GM21737 (cell line): ENCODE measurements around the gene NAA10.
A peak's percentile ranks its signal among the peaks of the same experiment; 100 is the strongest.

Experiments
- ATAC-seq: cut with Tn5 transposase; IDR thresholded peaks from one replicate; pipeline ENCODE4 v1.9.1; 2021; ENCODE audit warnings: mild to moderate bottlenecking, moderate library complexity; ENCODE audit not compliant: unreplicated experiment

NAA10 gene

GRCh38 chrX:153950127-153950526, 15.3 kb upstream of the NAA10 start:
- no peak for ATAC-seq

GRCh38 chrX:153948847-153949805, 14.3 kb upstream of the NAA10 start:
- ATAC-seq = no peak

DNA sequence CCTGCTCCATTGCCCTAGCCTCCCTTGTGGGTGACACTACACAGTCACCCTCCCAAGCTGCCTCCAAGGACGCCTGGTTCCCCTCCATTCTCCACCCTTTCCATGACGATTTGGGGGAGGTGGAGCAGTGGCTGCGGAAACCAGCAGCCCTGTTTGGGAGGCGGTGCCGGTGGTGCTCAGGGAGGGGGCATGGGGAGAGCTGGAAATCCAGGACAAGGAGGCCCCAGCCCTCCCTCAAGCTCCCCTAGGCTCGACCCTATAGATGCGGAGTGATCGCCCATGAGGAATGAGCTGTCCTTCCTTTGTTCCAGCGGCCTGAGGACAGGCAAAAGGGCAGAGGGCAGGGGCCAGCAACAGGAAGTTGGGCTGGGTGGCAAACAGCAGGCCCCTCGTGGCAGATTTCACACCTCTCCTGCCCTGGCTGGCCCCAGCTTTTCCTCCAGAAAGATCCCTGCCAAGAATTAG, 13.2 kb upstream of the NAA10 start:
- no peak for ATAC-seq

GRCh38 chrX:153947009-153947769, 12.4 kb upstream of the NAA10 start:
- ATAC-seq = peak; percentile 61

DNA sequence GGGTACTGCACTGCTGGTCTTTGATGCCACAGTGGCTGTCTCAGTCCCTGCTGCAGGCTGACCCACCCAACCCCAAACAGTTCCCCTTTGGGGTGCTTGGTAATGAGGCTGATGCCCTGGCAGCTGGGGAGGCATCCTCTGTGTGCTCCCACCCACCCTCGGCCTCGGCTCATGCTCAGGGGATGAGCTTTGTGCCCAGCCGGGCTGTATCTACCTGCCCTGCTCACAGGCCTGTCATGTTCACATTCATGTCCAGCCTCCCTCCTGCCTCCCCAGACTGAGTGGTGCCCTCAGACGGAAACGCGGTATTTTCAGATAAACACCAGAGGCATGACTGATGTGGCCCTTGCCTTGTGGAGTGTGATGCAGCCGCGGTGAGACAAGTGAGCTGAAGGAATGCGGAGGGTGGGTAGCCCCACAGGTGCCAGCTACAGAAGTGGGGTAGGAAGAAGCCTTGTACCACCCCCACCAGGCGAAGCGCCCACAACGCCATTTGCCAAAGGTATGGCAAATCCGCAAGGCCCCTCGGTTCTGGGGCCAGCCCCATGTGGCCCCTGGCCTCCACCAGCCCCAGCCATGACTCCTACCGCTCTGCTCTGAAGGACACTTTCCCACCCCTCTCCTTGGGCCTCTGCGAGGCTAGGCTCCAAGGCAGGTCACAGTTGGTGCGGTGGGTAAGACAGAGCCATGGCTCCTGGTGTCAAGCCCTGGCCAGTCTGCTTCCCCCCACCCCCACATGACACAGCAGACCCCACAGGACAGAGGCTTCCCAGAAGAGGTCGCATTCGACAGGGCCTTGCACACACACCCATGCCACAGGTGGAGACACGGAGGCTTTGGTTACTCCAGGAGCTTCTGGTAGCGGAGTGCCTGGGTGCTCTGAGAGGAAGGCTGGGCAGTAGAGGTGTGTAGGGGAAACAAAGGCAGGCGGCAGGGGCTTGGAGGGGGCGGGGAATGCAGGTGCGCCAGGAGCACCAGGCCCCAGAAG, 11.4 kb upstream of the NAA10 start:
- no peak for ATAC-seq

GRCh38 chrX:153944800-153945150, 9.9 kb upstream of the NAA10 start:
- no peak for ATAC-seq

- no peak for ATAC-seq
These were observed 9.4 kb upstream of the NAA10 start, which contains the start of gene RENBP for GRCh38 chrX:153944140-153944799. Gene RENBP (minus strand): TSS chrX:153944643. CDS start chrX:153944610, 33 bp downstream.

DNA sequence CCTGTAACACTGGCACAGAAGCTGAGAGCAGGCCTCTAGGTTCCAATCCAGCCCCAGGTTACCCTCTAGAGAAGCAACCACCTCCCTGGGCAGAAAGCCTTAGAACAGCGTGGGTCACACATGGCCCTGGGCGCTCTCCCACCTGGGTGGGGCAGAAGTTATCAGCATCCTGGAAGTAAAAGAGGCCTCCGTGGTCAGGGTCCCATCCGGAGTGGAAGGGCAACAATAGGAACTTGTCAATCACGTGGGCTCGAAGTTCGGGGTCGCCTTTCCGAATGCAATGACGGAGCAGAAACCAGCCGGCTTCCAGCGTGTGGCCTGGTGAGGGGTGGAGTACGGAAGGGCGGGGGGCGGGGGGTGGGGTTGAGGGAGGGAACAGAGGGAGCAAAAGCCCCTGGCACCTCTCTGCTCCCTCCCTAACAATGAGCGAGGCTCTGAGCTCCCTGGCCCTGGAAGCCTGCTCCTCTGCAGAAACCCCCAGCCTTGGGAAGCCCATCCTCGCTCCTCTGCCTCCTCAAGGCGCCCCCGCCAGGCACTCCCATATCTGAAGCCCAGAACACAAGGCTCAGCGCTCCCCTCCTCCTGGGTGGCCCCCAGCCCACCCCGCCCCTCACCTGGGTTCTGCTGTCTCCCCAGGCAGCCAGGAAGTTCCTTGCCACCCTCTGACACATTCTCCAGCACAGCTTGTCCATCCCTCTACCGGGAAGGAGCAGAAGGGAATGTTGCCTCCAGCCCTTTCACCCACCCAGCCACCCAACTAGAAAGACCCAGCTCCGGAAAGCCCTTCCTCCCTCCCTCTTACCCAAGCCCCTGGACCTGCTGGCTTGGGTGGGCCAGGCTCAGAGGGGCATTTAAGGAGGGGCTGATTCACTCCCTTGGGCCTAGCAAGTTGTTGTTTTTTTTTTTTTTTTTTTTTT, 6.8 kb upstream of the NAA10 start:
- ATAC-seq = no peak

- ATAC-seq = no peak
These were observed 4.7 kb upstream of the NAA10 start for GRCh38 chrX:153939573-153939972.

- no peak for ATAC-seq
These were observed 3.5 kb upstream of the NAA10 start for GRCh38 chrX:153938226-153938786.

- no peak for ATAC-seq
These were observed 2.2 kb upstream of the NAA10 start for GRCh38 chrX:153937056-153937455.

- ATAC-seq = peak; percentile 4
These were observed 552 bp upstream of the NAA10 start for GRCh38 chrX:153935326-153935851.

DNA sequence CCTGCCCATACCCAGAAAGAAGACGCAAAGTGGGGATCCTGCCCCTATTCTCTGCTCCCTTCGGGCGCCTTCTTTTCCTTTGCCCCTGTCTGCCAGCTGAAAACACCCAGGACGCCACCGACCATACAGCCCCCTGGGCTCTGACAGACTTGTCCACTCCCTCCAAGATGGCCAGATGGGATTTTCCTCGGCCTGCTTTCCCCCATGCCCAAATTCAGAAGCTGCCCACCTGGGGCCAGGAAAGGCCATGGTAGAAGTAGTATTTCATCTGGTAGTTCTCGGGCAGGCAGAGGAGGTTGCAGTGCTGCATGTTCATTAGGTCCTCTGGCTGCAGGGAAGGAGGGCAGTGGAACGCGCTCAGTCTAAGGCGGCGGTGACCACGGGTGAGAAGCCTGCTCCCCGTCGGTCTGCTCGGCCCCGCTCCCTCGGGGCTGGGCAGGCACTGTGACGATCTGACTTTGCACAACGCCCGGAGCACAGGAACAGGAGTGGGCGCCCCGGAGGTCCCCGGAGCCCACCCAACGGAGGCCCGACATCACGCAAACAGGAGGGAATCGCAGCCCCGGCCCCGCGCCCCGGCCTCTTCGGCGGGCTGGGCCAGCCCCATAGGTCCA, 582 bp downstream of the NAA10 start:
- ATAC-seq = peak; percentile 12

DNA sequence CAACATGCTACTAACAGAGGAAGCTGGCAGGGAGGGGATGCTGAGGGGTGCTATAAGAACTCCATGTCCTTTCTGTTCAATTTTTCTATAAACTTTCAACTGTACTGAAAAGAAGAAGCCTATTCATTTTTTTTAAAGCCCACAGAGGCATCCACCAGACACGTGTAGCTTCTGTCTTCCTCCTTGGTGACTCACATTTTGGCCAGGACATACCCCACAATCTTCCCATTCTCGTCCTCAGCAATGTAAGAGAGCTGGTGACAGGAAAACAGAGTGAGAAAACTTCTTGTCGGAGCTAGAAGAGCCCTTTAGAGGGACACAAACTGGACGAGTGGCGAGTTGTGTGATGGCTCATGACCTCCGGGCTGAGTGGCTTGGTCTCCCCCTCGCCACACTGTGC, 1.1 kb downstream of the NAA10 start:
- ATAC-seq = no peak

GRCh38 chrX:153932220-153932915, 2.5 kb downstream of the NAA10 start:
- ATAC-seq = no peak

DNA sequence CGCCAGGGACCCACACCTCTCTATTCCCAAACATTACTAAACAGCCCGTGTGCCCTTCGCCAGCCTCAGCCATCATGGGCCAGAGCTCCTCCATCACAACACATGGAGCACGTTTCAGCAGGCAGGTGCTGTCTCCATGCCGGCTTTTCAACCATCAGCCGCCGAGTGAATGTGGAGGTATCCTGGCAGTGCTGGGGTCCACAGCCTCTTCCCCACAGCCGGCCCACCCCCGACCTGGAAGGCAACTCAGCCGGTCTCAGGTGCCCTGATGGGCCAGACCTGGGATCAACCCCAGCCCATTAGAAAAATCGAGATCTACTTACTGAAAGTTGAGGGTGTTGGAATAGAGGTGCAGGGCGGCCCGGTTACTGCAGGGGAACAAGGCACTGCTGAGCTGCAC, 3.1 kb downstream of the NAA10 start:
- ATAC-seq = no peak

- ATAC-seq = no peak
These were observed 3.7 kb downstream of the NAA10 start for GRCh38 chrX:153931151-153931550.
